K562 (cell line): ENCODE measurements around the gene MAD1L1. TPM values are rescaled to one million over a fixed set of nuclear protein-coding genes. Genes with fewer than 3 reads are reported as not detected.

Experiments
- ATAC-seq: fragments of 200-7000 bp; cut with Tn5 transposase; 3 replicates; pipeline ENCODE4 v1.9.1; 2020; ENCODE audit warnings: moderate library complexity
- BruUV-seq: library from RNA; stranded (reverse); fragments of 400-500 nt; replicated peaks from 2 replicates; lab custom pipeline; 2021; lab: Mats Ljungman, UMichigan
- CTCF ChIA-PET: fragments of 300-600 bp; formaldehyde crosslinking; extraction: SDS; loops from one replicate; lab custom pipeline; 2021; ENCODE audit warnings: low intra/inter-chr PET ratio; lab: Yijun Ruan, JAX
- POLR2A ChIA-PET: fragments of 300-600, 350-650 bp; sonication (Branson Sonifier 250); formaldehyde crosslinking; extraction: SDS; loops from one replicate; lab custom pipeline; 2021; ENCODE audit warnings: antibody characterized with exemption, inconsistent platforms; lab: Yijun Ruan, JAX
- DNase-seq, 4 experiments: peaks; one replicate each; pipeline versions ENCODE4 v3.0.0 to v3.0.0-alpha.2; 2011 to 2018; ENCODE audit warnings: low spot score in 3 of 4, mixed read lengths in 3 of 4; ENCODE audit errors: extremely low read depth in 1 of 4
- FAIRE-seq: peaks from 2 replicates; lab custom pipeline; 2011; peaks lifted over from hg19 to GRCh38; lab: Jason Lieb, UNC
- H2AFZ ChIP-seq: 2 replicates; pipeline ENCODE4 v1.6.0; 2011; ENCODE audit warnings: low read depth, low read length, control low read depth, inconsistent platforms
- H3K27ac ChIP-seq: fragments of 200-600 bp; 3 replicates; pipeline ENCODE4 v1.8.0; 2011; ENCODE audit warnings: low read depth, mild to moderate bottlenecking, control low read depth, inconsistent platforms, low read length, moderate library complexity, mixed read lengths; ENCODE audit errors: extremely low read depth
- H3K27me3 ChIP-seq, 2 experiments: fragments of 300-600 bp in 1 of 2; 2 replicates in 1 of 2; 3 replicates in 1 of 2; pipeline versions ENCODE4 v1.6.0 to v1.8.0; 2011; ENCODE audit warnings: inconsistent platforms in 2 of 2, low read length in 2 of 2, mild to moderate bottlenecking in 1 of 2, mixed read lengths in 1 of 2, moderate library complexity in 1 of 2; ENCODE audit not compliant: control insufficient read depth in 2 of 2, insufficient read depth in 2 of 2
- H3K36me3 ChIP-seq: fragments of 300-600 bp; 3 replicates; pipeline ENCODE4 v1.8.0; 2011; ENCODE audit warnings: mild to moderate bottlenecking, low read length, inconsistent platforms; ENCODE audit not compliant: control insufficient read depth, insufficient read depth
- H3K4me1 ChIP-seq, 2 experiments: fragments of 200-600 bp in 1 of 2; replicated peaks in 1 of 2; 2 replicates in 1 of 2; 3 replicates in 1 of 2; pipeline versions ENCODE4 v1.5.1 to v1.8.0; 2011; ENCODE audit warnings: inconsistent platforms in 2 of 2, low read length in 2 of 2, mild to moderate bottlenecking in 1 of 2, mixed read lengths in 1 of 2, moderate library complexity in 1 of 2; ENCODE audit not compliant: control insufficient read depth in 2 of 2, insufficient read depth in 2 of 2
- H3K4me2 ChIP-seq: 2 replicates; pipeline ENCODE4 v1.6.1; 2011; ENCODE audit warnings: low read length, control low read depth, inconsistent platforms, mixed read lengths; ENCODE audit not compliant: insufficient read depth
- H3K4me3 ChIP-seq: fragments of 200-600 bp; sonication (generic), shearing (Covaris generic); 2 replicates; pipeline ENCODE4 v1.5.1; 2016; ENCODE audit warnings: control low read depth, inconsistent platforms
- H3K79me2 ChIP-seq: fragments of 200-600 bp; 3 replicates; pipeline ENCODE4 v1.8.0; 2011; ENCODE audit warnings: low read length, inconsistent platforms; ENCODE audit not compliant: control insufficient read depth, insufficient read depth
- H3K9ac ChIP-seq, 2 experiments: 2 replicates each; pipeline versions ENCODE4 v1.6.0 to v1.6.1; 2011; ENCODE audit warnings: low read depth in 2 of 2, low read length in 2 of 2, control low read depth in 1 of 2, inconsistent platforms in 1 of 2, mild to moderate bottlenecking in 1 of 2, mixed read lengths in 1 of 2; ENCODE audit not compliant: insufficient read depth in 1 of 2
- H3K9me1 ChIP-seq: one replicate; pipeline ENCODE4 v1.6.0; 2011; ENCODE audit warnings: inconsistent platforms, mild to moderate bottlenecking, low read length, moderate library complexity; ENCODE audit not compliant: control insufficient read depth, insufficient read depth
- H3K9me3 ChIP-seq: replicated peaks from 2 replicates; pipeline ENCODE4 v1.5.1; 2011; ENCODE audit warnings: low read depth, low read length, inconsistent platforms; ENCODE audit not compliant: control insufficient read depth, insufficient read depth
- H4K20me1 ChIP-seq: replicated peaks from 2 replicates; pipeline ENCODE4 v1.6.1; 2011; ENCODE audit warnings: low read length, inconsistent platforms, mixed read lengths; ENCODE audit not compliant: control insufficient read depth, insufficient read depth
- HMG20B ChIP-seq: fragments of 250-450 bp; sonication (Bioruptor Pico); IDR thresholded peaks from 2 replicates; pipeline ENCODE4 v1.5.0; 2021; ENCODE audit warnings: mild to moderate bottlenecking
- POLR2G ChIP-seq: fragments of 200-400 bp; formaldehyde crosslinking; IDR thresholded peaks from 2 replicates; pipeline ENCODE4 v1.6.1; 2017; ENCODE audit warnings: low read depth, mild to moderate bottlenecking, antibody characterized with exemption, low read length, moderate library complexity
- RBM22 ChIP-seq: fragments of 200-400 bp; formaldehyde crosslinking; IDR thresholded peaks from 2 replicates; pipeline ENCODE4 v1.6.1; 2018; ENCODE audit warnings: low read length, low read depth; ENCODE audit not compliant: poor library complexity, severe bottlenecking
- ZNF282 ChIP-seq: sonication (generic); formaldehyde crosslinking; IDR thresholded peaks from 2 replicates; pipeline ENCODE4 v1.8.1; 2023; ENCODE audit warnings: missing genetic modification reagents
- ZNF507 ChIP-seq: conservative IDR thresholded peaks from 2 replicates; pipeline ENCODE4 v1.6.1; 2017; ENCODE audit warnings: missing genetic modification characterization, missing compliant biosample characterization
- WGBS: fragments of 100-300 bp; shearing (Covaris generic); methylation state at CpG from one replicate; pipeline ENCODE4 v1.1.6; 2016; ENCODE audit warnings: low coverage, mixed read lengths; ENCODE audit not compliant: insufficient coverage; ENCODE audit errors: missing lambda C conversion rate; 5-methylcytosine and 5-hydroxymethylcytosine counted together
- in situ Hi-C: fragments of 300-500 bp; cut with MboI; formaldehyde crosslinking; loops from 4 replicates; pipeline ENCODE4 v1.15.0; 2018; ENCODE audit warnings: inconsistent platforms, mixed read lengths
- intact Hi-C: fragments of 100-400 bp; cut with micrococcal nuclease; formaldehyde crosslinking; loops from 2 replicates; pipeline ENCODE4 v1.14.2; 2022
- polyA plus RNA-seq, 8 experiments: library from polyadenylated mRNA; depleted of rRNA in 4 of 8; stranded (reverse) in 5 of 8; unstranded in 3 of 8; fragments of >200 nt; fragmentation: Nextera tagmentation in 2 of 8; fragmentation: Illumina TruSeq in 1 of 8; extraction: Ambion mirVana in 2 of 8; extraction: Trizol in 1 of 8; gene quantifications; 2 replicates each; pipeline versions ENCODE4 v1.2.1 to v1.2.3, GENCODE V29; 2011 to 2014; ENCODE audit warnings: inconsistent platforms in 1 of 8, missing spikeins in 1 of 8
- total RNA-seq, 7 experiments: library from RNA; depleted of rRNA in 6 of 7; stranded (reverse); fragments of >200 nt in 6 of 7; fragmentation: Illumina TruSeq in 2 of 7; extraction: Trizol in 2 of 7; gene quantifications; 2 replicates each; pipeline versions ENCODE4 v1.2.1 to v1.2.3, GENCODE V29; 2011 to 2021; ENCODE audit warnings: low replicate concordance in 1 of 7

MAD1L1 gene
- total and polyA plus RNA-seq, 9 of the 15 experiments (the other 6 are each of a cell fraction or from before 2014, with no cell fraction given), result 1.7 to 89.7 (median 18.0) TPM

DNA sequence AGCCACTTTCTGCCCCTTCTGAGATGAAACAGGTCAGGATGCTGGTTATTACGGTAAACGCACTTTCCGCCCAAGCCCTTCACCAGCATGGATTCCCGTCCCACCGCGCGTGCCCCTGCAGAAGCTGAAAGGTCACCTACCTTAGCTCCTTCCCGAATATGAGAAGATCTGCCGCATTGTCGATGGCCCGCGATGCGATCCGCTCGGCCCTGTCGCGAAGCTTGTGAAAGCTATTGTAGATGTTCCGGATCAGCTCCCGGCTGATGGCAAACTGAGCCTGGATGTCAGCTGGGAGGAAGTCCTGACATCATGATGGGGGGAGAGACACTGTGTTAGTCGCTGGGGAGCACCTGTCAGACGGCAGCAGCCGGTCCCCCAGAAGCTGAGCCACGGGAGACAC lies 31.4 kb upstream of the MAD1L1 start (continued):
- TF ChIP-seq ZNF507 (no peak), HMG20B (no peak), RBM22 (no peak)
- TF ChIP-seq, all 486 proteins: peak for 0

- TF ChIP-seq ZNF282, result no peak
- TF ChIP-seq POLR2G, result 0 out of 2 replicates have a peak, but pooled peaks have one; percentile 17
- TF ChIP-seq, all 486 proteins: peak for 1
- Histone ChIP-seq H3K4me3 (no peak overlapping the region), H3K27me3 (no peaks in the 10 kb centered on the region), H3K27ac (no peak overlapping the region), H3K9ac (no peak overlapping the region; a peak in 1 of 4 replicates), H3K9me3 (no peaks in the 10 kb centered on the region), H3K36me3 (peaks cover 38% of the 10 kb centered on the region; the same call in 2 of the 3 replicates), H3K4me2 (no peak overlapping the region), H4K20me1 (no peaks in the 10 kb centered on the region), H2AFZ (no peak overlapping the region), H3K79me2 (no peaks in the 10 kb centered on the region), H3K9me1 (no peaks in the 10 kb centered on the region), H3K4me1 (peaks cover 0 to 8% of the 10 kb centered on the region in 2 experiments; a peak in 1 of 5 replicates)
- ATAC-seq (no peak), FAIRE-seq (no peak), DNase-seq (no peak)
- WGBS, result 88% methylated on average over 17 of the region's 18 CpGs
- CTCF ChIA-PET, result no interaction called here
- in situ Hi-C loops (no loop called here), intact Hi-C loops (no loop called here)
- no TSS peak for BruUV-seq
- POLR2A ChIA-PET, result no interaction called here
These were observed 30.4 kb upstream of the MAD1L1 start for GRCh38 chr7:2263176-2263575.
